AG09309 (cell line): Measurements from ENCODE around the gene RC3H1.

Experiments used
- DNase-seq: peaks from one replicate; pipeline ENCODE4 v3.0.0-alpha.2; 2010; ENCODE audit warnings: low read depth
- H3K4me3 ChIP-seq: 2 replicates; pipeline ENCODE4 v1.5.1; 2011; ENCODE audit warnings: mild to moderate bottlenecking, low read depth, low read length, moderate library complexity; ENCODE audit not compliant: control insufficient read depth
- CTCF ChIP-seq: IDR thresholded peaks from 2 replicates; pipeline ENCODE4 v1.5.1; 2011; ENCODE audit warnings: mild to moderate bottlenecking, low read depth, low read length, inconsistent platforms; ENCODE audit not compliant: insufficient read depth, control insufficient read depth; ENCODE audit errors: missing control alignments

Gene RC3H1

GRCh38 chr1:173925306-173926242, 96.6 kb downstream of the RC3H1 start:
- no peak for DNase-seq
- no peak for TF ChIP-seq CTCF
- no peak overlapping the region for H3K4me3 ChIP-seq

- no peak for TF ChIP-seq CTCF
- DNase-seq: no peak
- H3K4me3 ChIP-seq: no peak overlapping the region
These were observed 101.3 kb downstream of the RC3H1 start for GRCh38 chr1:173920861-173921260.

GRCh38 chr1:173917635-173918493, 104.3 kb downstream of the RC3H1 start:
- DNase-seq: no peak
- no peak overlapping the region for H3K4me3 ChIP-seq
- TF ChIP-seq CTCF: no peak

GRCh38 chr1:173917149-173917548, 105.0 kb downstream of the RC3H1 start, which contains the start of gene SERPINC1:
SERPINC1 (minus strand) TSS chr1:173917327; CDS start chr1:173917259, 68 bp downstream.
- no peak for TF ChIP-seq CTCF
- no peak within 1 kb of the TSS for H3K4me3 ChIP-seq
- no peak for DNase-seq

GRCh38 chr1:173916667-173917066, 105.5 kb downstream of the RC3H1 start:
- no peak overlapping the region for H3K4me3 ChIP-seq
- no peak for TF ChIP-seq CTCF
- no peak for DNase-seq

GRCh38 chr1:173915596-173915995, 106.6 kb downstream of the RC3H1 start:
- no peak for DNase-seq
- H3K4me3 ChIP-seq: no peak overlapping the region
- TF ChIP-seq CTCF: no peak
